M059J (cell line): ENCODE measurements around the gene POGZ. TPM values are rescaled to one million over a fixed set of nuclear protein-coding genes. Genes with fewer than 3 reads are reported as not detected.
"Not testable (repeated sequence)": the region's sequence is repeated elsewhere in the genome, so short reads cannot be mapped to it uniquely, and the experiment has no call there.

Experiments
- DNase-seq: peaks from one replicate; pipeline ENCODE4 v3.0.0-alpha.2; 2012; ENCODE audit warnings: low read depth
- total RNA-seq: library from RNA; depleted of rRNA; stranded (reverse); fragments of >200 nt; shearing (Covaris generic); gene quantifications from 2 replicates; pipeline ENCODE4 v1.2.3, GENCODE V29; 2014

POGZ gene
- total RNA-seq, 1 experiment from 2014 or later: 21.6 TPM

GRCh38 chr1:151416231-151416630 lies 43.1 kb downstream of the POGZ start:
- DNase-seq: peak; percentile 44

- DNase-seq: no peak
These were observed 47.4 kb downstream of the POGZ start for GRCh38 chr1:151411884-151412283.

- DNase-seq: no peak
These were observed 50.4 kb downstream of the POGZ start for GRCh38 chr1:151408891-151409290.

- no peak for DNase-seq
These were observed 52.0 kb downstream of the POGZ start for GRCh38 chr1:151407304-151407703.

- no peak for DNase-seq
These were observed 53.1 kb downstream of the POGZ start for GRCh38 chr1:151406176-151406575.

GRCh38 chr1:151405187-151405951 lies 53.9 kb downstream of the POGZ start:
- no peak for DNase-seq

- no peak for DNase-seq
These were observed 55.7 kb downstream of the POGZ start for GRCh38 chr1:151403612-151404011.

GRCh38 chr1:151402764-151403163 lies 56.5 kb downstream of the POGZ start:
- no peak for DNase-seq

GRCh38 chr1:151401860-151402259 lies 57.4 kb downstream of the POGZ start:
- no peak for DNase-seq

GRCh38 chr1:151401125-151401788 lies 58.0 kb downstream of the POGZ start:
- peak; percentile 38 for DNase-seq

- DNase-seq: peak; percentile 94
These were observed 59.7 kb downstream of the POGZ start, which contains the start of gene PSMB4 for GRCh38 chr1:151399324-151400171. Gene PSMB4, plus strand, starts transcription at chr1:151399573. Its CDS starts 15 bp downstream, at chr1:151399588.

- not testable (repeated sequence) for DNase-seq
These were observed 63.0 kb downstream of the POGZ start for GRCh38 chr1:151396265-151396664.

- no peak for DNase-seq
These were observed 65.7 kb downstream of the POGZ start for GRCh38 chr1:151393583-151393982.

- DNase-seq: no peak
These were observed 68.2 kb downstream of the POGZ start for GRCh38 chr1:151391079-151391563.

- not testable (repeated sequence) for DNase-seq
These were observed 68.8 kb downstream of the POGZ start for GRCh38 chr1:151390221-151391078.

- DNase-seq: no peak
These were observed 73.3 kb downstream of the POGZ start for GRCh38 chr1:151386002-151386401.

GRCh38 chr1:151384584-151384983 lies 74.7 kb downstream of the POGZ start:
- no peak for DNase-seq

GRCh38 chr1:151377150-151377884 lies 82.0 kb downstream of the POGZ start:
- DNase-seq: no peak

GRCh38 chr1:151373196-151373595 lies 86.1 kb downstream of the POGZ start:
- DNase-seq: no peak
